Adrenal gland (tissue), 12 donors: ENCODE measurements around the gene PAMR1. TPM values are rescaled to one million over a fixed set of nuclear protein-coding genes. Genes with fewer than 3 reads are reported as not detected.

Source experiments
- DNase-seq, 7 donors: peaks; one replicate each; pipeline ENCODE4 v3.0.0-alpha.2; 2019 to 2020
- H3K27ac ChIP-seq, 5 donors: fragments of 200-600 bp; sonication (generic) in 4 of 5; 1 replicate in 3 of 5; 2 replicates in 2 of 5; pipeline versions ENCODE4 v1.5.1 to v1.8.0; 2016 to 2020; ENCODE audit warnings: mild to moderate bottlenecking in 1 of 5
- H3K27me3 ChIP-seq: fragments of 200-600 bp; 2 replicates; pipeline ENCODE4 v1.8.0; 2021
- H3K36me3 ChIP-seq, 2 donors: fragments of 200-600 bp; replicated peaks in 1 of 2; 1 replicate in 1 of 2; 2 replicates in 1 of 2; pipeline versions ENCODE4 v1.5.1 to v1.8.0; 2018 to 2022
- H3K4me1 ChIP-seq, 2 donors: fragments of 200-600 bp; replicated peaks in 1 of 2; 1 replicate in 1 of 2; 2 replicates in 1 of 2; pipeline versions ENCODE4 v1.5.1 to v1.8.0; 2018 to 2021
- H3K4me3 ChIP-seq, 4 donors: fragments of 200-600 bp; sonication (generic) in 3 of 4; one replicate each; pipeline ENCODE4 v1.5.1; 2016 to 2018
- H3K9me3 ChIP-seq, 3 donors: fragments of 200-600 bp; sonication (generic) in 1 of 3; replicated peaks in 1 of 3; 1 replicate in 2 of 3; 2 replicates in 1 of 3; pipeline versions ENCODE4 v1.5.1 to v1.8.0; 2016 to 2021
- POLR2A ChIP-seq, 2 donors: fragments of 450-650 bp; IDR thresholded peaks; one replicate each; pipeline ENCODE4 v1.6.1; 2017; ENCODE audit warnings: antibody characterized with exemption in 2 of 2, mild to moderate bottlenecking in 2 of 2, moderate library complexity in 1 of 2
- WGBS, 4 donors: extraction: QIAGEN DNeasy Blood & Tissue Kit in 2 of 4; methylation state at CpG; one replicate each; pipeline versions ENCODE4 v1.1.5 to v1.1.7; 2013 to 2017; 5-methylcytosine and 5-hydroxymethylcytosine counted together
- intact Hi-C, 2 donors: fragments of 100-400 bp; cut with DNase I; formaldehyde crosslinking; loops; one replicate each; pipeline versions ENCODE4 v1.14.1 to v1.15.0; 2022 to 2023
- polyA plus RNA-seq, 3 donors: library from polyadenylated mRNA; stranded (reverse); fragments of 200-250 nt in 2 of 3; fragments of 350-450 nt in 1 of 3; fragmentation: Illumina TruSeq in 1 of 3; extraction: RNeasy Lipid Tissue Mini Kit (QIAGEN cat#74804) in 1 of 3; gene quantifications; one replicate each; pipeline ENCODE4 v1.2.3, GENCODE V29; 2013 to 2014
- total RNA-seq, 9 donors: library from RNA; depleted of rRNA in 4 of 9; stranded (reverse); fragments of >200 nt in 4 of 9; fragments of 120-200 nt in 1 of 9; fragmentation: NEBNext Ultra II Directional in 1 of 9; extraction: Animal tissue kit (Norgen Biotek cat#: 25700) in 1 of 9; gene quantifications; one replicate each; pipeline versions ENCODE4 v1.1.0 to v1.2.4, GENCODE V29; 2013 to 2023
- TF ChIP-seq, protein P1 (sequence below), 6 experiments: fragments of 450-650 bp in 4 of 6; fragments of 200-600 bp in 2 of 6; sonication (generic) in 1 of 6; IDR thresholded peaks; 1 replicate in 5 of 6; 2 replicates in 1 of 6; pipeline versions ENCODE4 v1.5.1 to v1.8.0; 2016 to 2021; ENCODE audit warnings: antibody characterized with exemption in 6 of 6, mild to moderate bottlenecking in 2 of 6, moderate library complexity in 1 of 6
- donor health status: healthy with polysubstance abuse.
- donor health status: Bipolar disorder and iron deficiency.
- donor health status: DM: yes; HTN: yes; CAD: no.
- donor health status: DM: no; HTN: no; CAD: no.
- donor health status: DM: no; HTN: no; CAD: no.
- donor health status: DM: yes; HTN: yes; CAD: no.

The PAMR1 gene
- total and polyA plus RNA-seq, 12 donors = 4.3 to 25.7 (median 11.2) TPM

DNA sequence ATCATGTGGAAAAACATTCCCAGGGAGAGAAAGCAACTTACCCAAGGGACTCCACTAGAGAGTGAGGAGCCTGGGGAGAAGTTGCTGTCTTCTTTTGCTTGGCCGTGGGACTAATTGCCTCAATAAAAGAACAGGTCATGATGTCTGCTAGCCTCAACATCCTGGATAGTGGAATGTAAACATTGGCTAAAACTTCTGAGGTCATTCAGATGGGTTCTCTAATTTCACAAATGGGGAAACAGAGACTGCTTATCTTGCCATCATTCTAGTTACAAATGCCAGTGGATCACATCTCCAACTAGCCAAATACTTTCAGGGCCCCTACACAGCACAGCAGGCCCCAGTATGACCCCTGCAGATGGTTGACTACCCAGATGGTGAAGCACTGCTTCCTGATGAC lies 28.4 kb upstream of the PAMR1 start:
- no peak for DNase-seq
- Histone ChIP-seq H3K4me3 (no peak overlapping the region), H3K36me3 (no peaks in the 10 kb centered on the region), H3K27me3 (no peaks in the 10 kb centered on the region), H3K27ac (peak overlapping the region in 1 of 5 donors; percentile 62), H3K9me3 (no peaks in the 10 kb centered on the region), H3K4me1 (no peaks in the 10 kb centered on the region)
- intact Hi-C loops = no loop called here
- WGBS, 4 donors = 58 to 71% (median 59%) methylated on average over 1 of the region's 1 CpG
- no peak for TF ChIP-seq POLR2A (IDR thresholded peaks at IDR 0.05)
- TF ChIP-seq, protein P1, sequence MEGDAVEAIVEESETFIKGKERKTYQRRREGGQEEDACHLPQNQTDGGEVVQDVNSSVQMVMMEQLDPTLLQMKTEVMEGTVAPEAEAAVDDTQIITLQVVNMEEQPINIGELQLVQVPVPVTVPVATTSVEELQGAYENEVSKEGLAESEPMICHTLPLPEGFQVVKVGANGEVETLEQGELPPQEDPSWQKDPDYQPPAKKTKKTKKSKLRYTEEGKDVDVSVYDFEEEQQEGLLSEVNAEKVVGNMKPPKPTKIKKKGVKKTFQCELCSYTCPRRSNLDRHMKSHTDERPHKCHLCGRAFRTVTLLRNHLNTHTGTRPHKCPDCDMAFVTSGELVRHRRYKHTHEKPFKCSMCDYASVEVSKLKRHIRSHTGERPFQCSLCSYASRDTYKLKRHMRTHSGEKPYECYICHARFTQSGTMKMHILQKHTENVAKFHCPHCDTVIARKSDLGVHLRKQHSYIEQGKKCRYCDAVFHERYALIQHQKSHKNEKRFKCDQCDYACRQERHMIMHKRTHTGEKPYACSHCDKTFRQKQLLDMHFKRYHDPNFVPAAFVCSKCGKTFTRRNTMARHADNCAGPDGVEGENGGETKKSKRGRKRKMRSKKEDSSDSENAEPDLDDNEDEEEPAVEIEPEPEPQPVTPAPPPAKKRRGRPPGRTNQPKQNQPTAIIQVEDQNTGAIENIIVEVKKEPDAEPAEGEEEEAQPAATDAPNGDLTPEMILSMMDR (IDR thresholded peaks at IDR 0.05) = no peak

DNA sequence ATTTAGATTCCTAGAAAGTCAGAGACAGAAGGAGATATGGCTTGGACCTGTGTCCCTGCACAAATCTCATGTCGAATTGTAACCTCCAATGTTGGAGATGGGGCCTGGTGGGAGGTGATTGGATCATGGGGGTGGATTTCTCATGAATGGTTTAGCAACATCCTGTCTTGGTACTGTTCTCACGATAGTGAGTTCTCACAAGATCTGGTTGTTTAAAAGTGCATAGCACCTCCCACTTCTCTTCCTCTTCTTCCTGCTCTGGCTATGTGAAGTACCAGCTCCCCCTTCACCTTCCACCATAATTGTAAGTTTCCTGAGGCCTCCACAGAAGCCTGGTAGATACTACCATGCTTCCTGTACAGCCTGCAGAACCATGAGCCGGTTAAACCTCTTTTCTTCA lies 27.6 kb upstream of the PAMR1 start:
- TF ChIP-seq, protein P1 (IDR thresholded peaks at IDR 0.05) = no peak
- TF ChIP-seq POLR2A (IDR thresholded peaks at IDR 0.05) = no peak
- DNase-seq = no peak
- Histone ChIP-seq H3K36me3 (no peaks in the 10 kb centered on the region), H3K27me3 (no peaks in the 10 kb centered on the region), H3K9me3 (no peaks in the 10 kb centered on the region), H3K4me3 (no peak overlapping the region), H3K4me1 (no peaks in the 10 kb centered on the region), H3K27ac (no peak overlapping the region)
- 70 to 80% (median 77%) methylated on average over 3 of the region's 3 CpGs for WGBS, 4 donors
- intact Hi-C loops = no loop called here

DNA sequence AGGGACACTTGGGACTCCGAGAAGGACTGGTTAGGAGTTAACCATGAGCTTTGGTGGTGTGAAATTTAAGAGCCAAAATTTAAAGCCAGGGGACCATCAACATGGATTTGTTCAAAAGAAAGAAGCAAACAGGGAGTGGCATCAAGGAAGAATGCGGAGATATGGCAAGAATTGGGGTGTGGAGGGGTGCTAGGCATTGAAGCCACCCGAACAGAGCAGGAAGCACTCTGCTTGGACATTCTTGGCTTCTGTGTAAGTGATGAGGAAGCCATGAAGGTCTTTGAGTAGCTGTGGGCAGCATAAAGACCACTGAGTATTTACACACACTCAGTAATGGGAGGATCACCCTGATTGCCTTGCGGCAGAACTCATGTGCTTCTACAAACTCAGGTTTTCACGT lies 27.2 kb upstream of the PAMR1 start:
- Histone ChIP-seq H3K4me1 (no peaks in the 10 kb centered on the region), H3K4me3 (no peak overlapping the region), H3K36me3 (no peaks in the 10 kb centered on the region), H3K9me3 (no peaks in the 10 kb centered on the region), H3K27me3 (no peaks in the 10 kb centered on the region), H3K27ac (no peak overlapping the region)
- no peak for DNase-seq
- intact Hi-C loops = no loop called here
- WGBS, 4 donors = 94 to 97% (median 94%) methylated on average over 5 of the region's 5 CpGs
- TF ChIP-seq, protein P1 (IDR thresholded peaks at IDR 0.05) = no peak
- no peak for TF ChIP-seq POLR2A (IDR thresholded peaks at IDR 0.05)

DNA sequence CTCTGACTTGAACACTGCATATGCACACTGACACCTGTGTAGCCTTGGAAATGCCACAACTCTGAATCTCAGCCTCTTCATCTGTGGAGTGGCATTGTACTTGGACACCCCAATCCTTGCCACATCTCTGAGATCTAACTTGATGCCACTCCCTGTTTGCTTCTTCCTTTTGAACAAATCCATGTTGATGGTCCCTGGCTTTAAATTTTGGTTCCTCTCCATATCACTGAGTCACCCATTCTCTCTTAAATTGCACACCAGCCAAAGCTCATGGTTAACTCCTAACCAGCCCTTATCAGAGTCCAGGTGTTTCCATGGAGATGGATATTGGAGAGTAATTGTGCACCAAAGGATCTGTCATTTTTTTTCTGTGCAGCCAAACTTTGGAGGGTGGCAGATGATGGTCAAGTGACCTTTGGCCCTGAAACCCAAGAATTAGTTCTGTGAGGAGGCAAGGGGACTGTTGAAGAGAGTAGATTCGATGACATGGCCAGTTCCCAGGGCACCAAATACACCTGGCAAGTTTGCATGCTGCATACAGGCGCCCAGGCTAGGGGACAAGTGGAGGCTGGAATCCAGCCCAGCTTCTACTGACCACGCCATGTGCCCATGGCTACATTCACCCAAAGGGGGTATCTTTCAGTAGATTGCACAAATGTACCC lies 25.1 kb upstream of the PAMR1 start:
- DNase-seq = no peak
- no peaks in the 10 kb centered on the region for H3K9me3 ChIP-seq
- no peaks in the 10 kb centered on the region for H3K27me3 ChIP-seq
- H3K4me3 ChIP-seq = no peak overlapping the region
- no peaks in the 10 kb centered on the region for H3K4me1 ChIP-seq
- no peaks in the 10 kb centered on the region for H3K36me3 ChIP-seq
- 85 to 89% (median 87%) methylated on average over 3 of the region's 3 CpGs for WGBS, 4 donors
- TF ChIP-seq, protein P1 (IDR thresholded peaks at IDR 0.05) = no peak
- no peak for TF ChIP-seq POLR2A (IDR thresholded peaks at IDR 0.05)
- intact Hi-C loops = no loop called here
- H3K27ac ChIP-seq = no peak overlapping the region
